Calu3 (cell line): ENCODE data around the gene VAMP5. TPM values are rescaled to one million over a fixed set of nuclear protein-coding genes. Genes with fewer than 3 reads are reported as not detected.
A peak's percentile ranks its signal among the peaks of the same experiment; 100 is the strongest.
"Not testable (repeated sequence)": the region's sequence is repeated elsewhere in the genome, so short reads cannot be mapped to it uniquely, and the experiment has no call there.

Source experiments
- BruUV-seq: library from RNA; stranded (reverse); fragments of 400-500 nt; replicated peaks from 2 replicates; lab custom pipeline; 2021; lab: Mats Ljungman, UMichigan
- CTCF ChIA-PET: fragments of 300-600 bp; sonication (Branson Sonifier 250); formaldehyde crosslinking; loops from one replicate; lab custom pipeline; 2022; ENCODE audit warnings: antibody characterized with exemption; lab: Charles Lee
- DNase-seq: peaks from one replicate; pipeline ENCODE4 v3.0.0; 2022
- H3K27ac Mint-ChIP-seq: one replicate; pipeline ENCODE4 v1.8.0; 2022; ENCODE audit warnings: mixed read lengths; ENCODE audit not compliant: unreplicated experiment
- H3K27me3 Mint-ChIP-seq: one replicate; pipeline ENCODE4 v1.8.0; 2022; ENCODE audit warnings: mixed read lengths; ENCODE audit not compliant: unreplicated experiment
- H3K36me3 Mint-ChIP-seq: one replicate; pipeline ENCODE4 v1.8.0; 2022; ENCODE audit warnings: mild to moderate bottlenecking, moderate library complexity, mixed read lengths; ENCODE audit not compliant: insufficient read depth, unreplicated experiment
- H3K4me1 Mint-ChIP-seq: one replicate; pipeline ENCODE4 v1.8.0; 2022; ENCODE audit warnings: mild to moderate bottlenecking, low read depth, mixed read lengths; ENCODE audit not compliant: unreplicated experiment
- H3K4me3 Mint-ChIP-seq: one replicate; pipeline ENCODE4 v1.8.0; 2022; ENCODE audit warnings: mild to moderate bottlenecking, low read depth, moderate library complexity, mixed read lengths; ENCODE audit not compliant: unreplicated experiment
- H3K9me3 Mint-ChIP-seq: one replicate; pipeline ENCODE4 v1.8.0; 2022; ENCODE audit warnings: low read depth, mixed read lengths; ENCODE audit not compliant: unreplicated experiment
- intact Hi-C: fragments of 100-400 bp; cut with micrococcal nuclease; formaldehyde crosslinking; loops from one replicate; pipeline ENCODE4 v1.10.0; 2022; ENCODE audit not compliant: unreplicated experiment
- total RNA-seq: library from RNA; stranded (reverse); gene quantifications from 2 replicates; pipeline ENCODE4 v1.2.3, GENCODE V29; 2022
- TF ChIP-seq, protein P1 (sequence below): fragments of 200-600 bp; IDR thresholded peaks from one replicate; pipeline ENCODE4 v1.8.0; 2022; ENCODE audit warnings: antibody characterized with exemption; ENCODE audit not compliant: unreplicated experiment

Gene VAMP5
- total RNA-seq, 1 experiment from 2014 or later = 10.0 TPM

DNA sequence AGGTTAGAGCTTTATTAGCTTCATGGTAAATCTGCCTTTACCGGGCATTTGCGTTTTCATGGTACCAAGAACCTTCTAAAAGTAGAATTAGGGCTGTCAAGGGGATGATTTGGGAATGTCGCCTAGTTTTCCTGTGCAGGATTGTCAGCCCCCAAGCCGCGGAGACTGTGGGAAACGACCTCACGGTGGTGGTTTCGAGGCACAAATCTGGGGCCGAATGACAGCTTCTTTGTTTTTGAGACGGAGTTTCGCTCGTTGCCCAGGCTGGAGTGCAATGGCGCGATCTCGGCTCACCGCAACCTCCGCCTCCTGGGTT lies 31.1 kb downstream of the VAMP5 start:
- H3K9me3 Mint-ChIP-seq = no peaks in the 10 kb centered on the region
- CTCF ChIA-PET = no interaction called here
- peaks cover 51% of the 10 kb centered on the region for H3K36me3 Mint-ChIP-seq
- H3K27me3 Mint-ChIP-seq = no peaks in the 10 kb centered on the region
- H3K4me1 Mint-ChIP-seq = no peaks in the 10 kb centered on the region
- no peak overlapping the region for H3K27ac Mint-ChIP-seq
- TF ChIP-seq, protein P1, sequence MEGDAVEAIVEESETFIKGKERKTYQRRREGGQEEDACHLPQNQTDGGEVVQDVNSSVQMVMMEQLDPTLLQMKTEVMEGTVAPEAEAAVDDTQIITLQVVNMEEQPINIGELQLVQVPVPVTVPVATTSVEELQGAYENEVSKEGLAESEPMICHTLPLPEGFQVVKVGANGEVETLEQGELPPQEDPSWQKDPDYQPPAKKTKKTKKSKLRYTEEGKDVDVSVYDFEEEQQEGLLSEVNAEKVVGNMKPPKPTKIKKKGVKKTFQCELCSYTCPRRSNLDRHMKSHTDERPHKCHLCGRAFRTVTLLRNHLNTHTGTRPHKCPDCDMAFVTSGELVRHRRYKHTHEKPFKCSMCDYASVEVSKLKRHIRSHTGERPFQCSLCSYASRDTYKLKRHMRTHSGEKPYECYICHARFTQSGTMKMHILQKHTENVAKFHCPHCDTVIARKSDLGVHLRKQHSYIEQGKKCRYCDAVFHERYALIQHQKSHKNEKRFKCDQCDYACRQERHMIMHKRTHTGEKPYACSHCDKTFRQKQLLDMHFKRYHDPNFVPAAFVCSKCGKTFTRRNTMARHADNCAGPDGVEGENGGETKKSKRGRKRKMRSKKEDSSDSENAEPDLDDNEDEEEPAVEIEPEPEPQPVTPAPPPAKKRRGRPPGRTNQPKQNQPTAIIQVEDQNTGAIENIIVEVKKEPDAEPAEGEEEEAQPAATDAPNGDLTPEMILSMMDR = no peak
- H3K4me3 Mint-ChIP-seq = peak overlapping the region; percentile 81
- no peak for DNase-seq
- intact Hi-C loops = no loop called here
- no TSS peak for BruUV-seq

- peak overlapping the region; percentile 66 for H3K27ac Mint-ChIP-seq
- H3K4me3 Mint-ChIP-seq = peak overlapping the region; percentile 81
- H3K27me3 Mint-ChIP-seq, H3K4me1 Mint-ChIP-seq, H3K9me3 Mint-ChIP-seq, CTCF ChIA-PET, BruUV-seq, DNase-seq, intact Hi-C loops: not testable (repeated sequence)
- peaks cover 53% of the 10 kb centered on the region for H3K36me3 Mint-ChIP-seq
Measured at GRCh38 chr2:85617723-85618122, 33.5 kb downstream of the VAMP5 start.

- Mint-ChIP-seq H3K4me1 (no peaks in the 10 kb centered on the region), H3K27ac (no peak overlapping the region), H3K36me3 (peaks cover 62% of the 10 kb centered on the region), H3K9me3 (no peaks in the 10 kb centered on the region), H3K4me3 (no peak overlapping the region), H3K27me3 (no peaks in the 10 kb centered on the region)
- no TSS peak for BruUV-seq
- CTCF ChIA-PET = interaction anchor here (0.7 kb wide), 2 partner anchors 35 to 201 kb away, joined by 3 to 4 read pairs; no protein-coding TSS in a partner anchor
- DNase-seq = no peak
- TF ChIP-seq, protein P1 = no peak
- intact Hi-C loops = no loop called here
Measured at GRCh38 chr2:85619617-85620016, 35.4 kb downstream of the VAMP5 start.

DNA sequence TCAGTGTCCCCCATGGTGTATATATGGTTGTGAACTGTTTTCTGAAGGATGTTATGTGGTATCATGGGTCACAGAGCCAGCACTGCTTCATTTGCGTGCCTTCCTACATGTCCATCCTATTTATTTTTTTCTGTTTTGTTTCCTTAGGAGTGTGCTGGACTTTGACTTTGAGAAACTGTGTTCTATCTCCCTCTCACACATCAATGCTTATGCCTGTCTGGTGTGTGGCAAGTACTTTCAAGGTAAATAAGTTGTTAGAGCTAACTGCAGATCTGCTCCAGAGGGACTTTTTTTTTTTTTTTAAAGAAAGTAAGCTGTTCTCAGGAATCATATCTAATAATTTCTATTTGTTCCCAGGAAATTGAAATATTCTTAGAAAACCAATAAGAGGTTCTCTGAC lies 37.1 kb downstream of the VAMP5 start:
- Mint-ChIP-seq H3K27ac (no peak overlapping the region), H3K4me3 (no peak overlapping the region), H3K36me3 (peaks cover 66% of the 10 kb centered on the region), H3K9me3 (no peaks in the 10 kb centered on the region), H3K4me1 (no peaks in the 10 kb centered on the region), H3K27me3 (no peaks in the 10 kb centered on the region)
- intact Hi-C loops = no loop called here
- no TSS peak for BruUV-seq
- DNase-seq = no peak
- TF ChIP-seq, protein P1 = no peak
- CTCF ChIA-PET = interaction anchor here (0.8 kb wide), 1 partner anchor 16 kb away, joined by 3 read pairs; no protein-coding TSS in a partner anchor

DNA sequence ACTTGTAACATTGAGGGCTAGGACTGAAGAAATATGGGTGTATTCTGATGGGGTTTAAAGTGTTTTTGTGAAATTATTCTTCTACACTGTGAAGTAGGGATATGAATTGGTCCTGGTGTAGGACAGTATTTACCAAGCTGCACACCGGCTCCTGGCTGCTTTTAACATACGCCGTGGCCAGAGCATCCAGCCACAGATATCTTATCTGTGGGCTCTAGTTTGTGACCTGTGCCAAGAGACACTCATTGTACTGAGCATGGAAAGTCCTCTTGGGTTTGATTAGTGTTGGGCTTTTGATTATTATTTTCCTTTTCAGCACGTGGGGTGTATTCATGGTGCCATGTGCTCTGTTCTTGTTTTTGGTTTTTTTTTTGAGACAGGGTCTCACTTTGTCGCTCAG lies 39.8 kb downstream of the VAMP5 start:
- no TSS peak for BruUV-seq
- CTCF ChIA-PET = no interaction called here
- H3K9me3 Mint-ChIP-seq = no peaks in the 10 kb centered on the region
- H3K27ac Mint-ChIP-seq = no peak overlapping the region
- H3K4me3 Mint-ChIP-seq = no peak overlapping the region
- H3K36me3 Mint-ChIP-seq = peaks cover 58% of the 10 kb centered on the region
- no peaks in the 10 kb centered on the region for H3K27me3 Mint-ChIP-seq
- no peaks in the 10 kb centered on the region for H3K4me1 Mint-ChIP-seq
- no peak for DNase-seq
- TF ChIP-seq, protein P1 = no peak
- intact Hi-C loops = no loop called here
